Measurements from ENCODE around the gene PKHD1.
"Not testable (repeated sequence)": the region's sequence is repeated elsewhere in the genome, so short reads cannot be mapped to it uniquely, and the experiment has no call there.

Gene PKHD1

GRCh38 chr6:51972659-51973058, 114.8 kb downstream of the PKHD1 start:
- TF ChIP-seq Cebpa-rat (IDR thresholded peaks at IDR 0.05) = no peak
- Histone ChIP-seq H3K4me1 (no peaks in the 10 kb centered on the region), H3K36me3 (no peaks in the 10 kb centered on the region), H3K4me2 (no peak overlapping the region), H4K20me1 (no peaks in the 10 kb centered on the region), H3K4me3 (no peak overlapping the region), H3K9ac (no peak overlapping the region), H3K9me3 (no peaks in the 10 kb centered on the region), H3K27me3 (no peaks in the 10 kb centered on the region), H3K27ac (no peak overlapping the region)

GRCh38 chr6:51968265-51968664, 119.1 kb downstream of the PKHD1 start:
- H3K4me3 ChIP-seq = no peak overlapping the region
- H3K4me1 ChIP-seq = no peaks in the 10 kb centered on the region
- no peak for TF ChIP-seq Cebpa-rat (IDR thresholded peaks at IDR 0.05)
- H3K4me2 ChIP-seq = no peak overlapping the region
- no peak overlapping the region for H3K27ac ChIP-seq
- no peaks in the 10 kb centered on the region for H3K9me3 ChIP-seq
- H3K27me3 ChIP-seq = no peaks in the 10 kb centered on the region
- no peak overlapping the region for H3K9ac ChIP-seq
- H4K20me1 ChIP-seq = no peaks in the 10 kb centered on the region
- H3K36me3 ChIP-seq = no peaks in the 10 kb centered on the region

- Histone ChIP-seq H4K20me1 (no peaks in the 10 kb centered on the region), H3K9me3 (no peaks in the 10 kb centered on the region), H3K4me3 (no peak overlapping the region), H3K9ac (no peak overlapping the region), H3K4me2 (no peak overlapping the region), H3K27ac (no peak overlapping the region), H3K4me1 (no peaks in the 10 kb centered on the region), H3K36me3 (no peaks in the 10 kb centered on the region), H3K27me3 (no peaks in the 10 kb centered on the region)
- no peak for TF ChIP-seq Cebpa-rat (IDR thresholded peaks at IDR 0.05)
Observed at GRCh38 chr6:51965222-51965801, 122.1 kb downstream of the PKHD1 start.

GRCh38 chr6:51963980-51964379, 123.4 kb downstream of the PKHD1 start:
- Histone ChIP-seq H3K27me3 (no peaks in the 10 kb centered on the region), H4K20me1 (no peaks in the 10 kb centered on the region), H3K4me2 (no peak overlapping the region), H3K4me3 (no peak overlapping the region), H3K9ac (no peak overlapping the region), H3K27ac (no peak overlapping the region), H3K9me3 (no peaks in the 10 kb centered on the region), H3K4me1 (no peaks in the 10 kb centered on the region), H3K36me3 (no peaks in the 10 kb centered on the region)
- TF ChIP-seq Cebpa-rat (IDR thresholded peaks at IDR 0.05) = no peak

- Histone ChIP-seq H3K27me3 (no peaks in the 10 kb centered on the region), H3K36me3 (no peaks in the 10 kb centered on the region), H3K4me3 (no peak overlapping the region), H4K20me1 (no peaks in the 10 kb centered on the region), H3K27ac (no peak overlapping the region), H3K9ac (no peak overlapping the region), H3K4me1 (no peaks in the 10 kb centered on the region), H3K4me2 (no peak overlapping the region), H3K9me3 (no peaks in the 10 kb centered on the region)
- TF ChIP-seq Cebpa-rat (IDR thresholded peaks at IDR 0.05) = no peak
Observed at GRCh38 chr6:51962354-51962753, 125.1 kb downstream of the PKHD1 start.

GRCh38 chr6:51960419-51960818, 127.0 kb downstream of the PKHD1 start:
- Histone ChIP-seq H3K4me2 (no peak overlapping the region), H3K9me3 (no peaks in the 10 kb centered on the region), H3K27me3 (no peaks in the 10 kb centered on the region), H3K9ac (no peak overlapping the region), H3K4me3 (no peak overlapping the region), H3K27ac (no peak overlapping the region), H3K36me3 (no peaks in the 10 kb centered on the region), H3K4me1 (no peaks in the 10 kb centered on the region), H4K20me1 (no peaks in the 10 kb centered on the region)
- TF ChIP-seq Cebpa-rat (IDR thresholded peaks at IDR 0.05) = no peak

GRCh38 chr6:51959744-51960383, 127.5 kb downstream of the PKHD1 start:
- no peak for TF ChIP-seq Cebpa-rat (IDR thresholded peaks at IDR 0.05)
- H3K4me1 ChIP-seq = no peaks in the 10 kb centered on the region
- H3K36me3 ChIP-seq = no peaks in the 10 kb centered on the region
- H3K27me3 ChIP-seq = no peaks in the 10 kb centered on the region
- H3K4me2 ChIP-seq = no peak overlapping the region
- H3K9me3 ChIP-seq = no peaks in the 10 kb centered on the region
- no peak overlapping the region for H3K27ac ChIP-seq
- no peaks in the 10 kb centered on the region for H4K20me1 ChIP-seq
- no peak overlapping the region for H3K9ac ChIP-seq
- no peak overlapping the region for H3K4me3 ChIP-seq

GRCh38 chr6:51954681-51955080, 132.7 kb downstream of the PKHD1 start:
- H3K4me2 ChIP-seq = no peak overlapping the region
- H3K27me3 ChIP-seq = no peaks in the 10 kb centered on the region
- no peaks in the 10 kb centered on the region for H3K4me1 ChIP-seq
- H3K9me3 ChIP-seq = no peaks in the 10 kb centered on the region
- H3K9ac ChIP-seq = no peak overlapping the region
- TF ChIP-seq Cebpa-rat (IDR thresholded peaks at IDR 0.05) = no peak
- no peaks in the 10 kb centered on the region for H4K20me1 ChIP-seq
- no peaks in the 10 kb centered on the region for H3K36me3 ChIP-seq
- no peak overlapping the region for H3K27ac ChIP-seq
- H3K4me3 ChIP-seq = no peak overlapping the region

GRCh38 chr6:51953246-51953645, 134.2 kb downstream of the PKHD1 start:
- Histone ChIP-seq H4K20me1 (no peaks in the 10 kb centered on the region), H3K4me3 (no peak overlapping the region), H3K27me3 (no peaks in the 10 kb centered on the region), H3K4me1 (no peaks in the 10 kb centered on the region), H3K4me2 (no peak overlapping the region), H3K36me3 (no peaks in the 10 kb centered on the region), H3K27ac (no peak overlapping the region), H3K9me3 (no peaks in the 10 kb centered on the region), H3K9ac (no peak overlapping the region)
- no peak for TF ChIP-seq Cebpa-rat (IDR thresholded peaks at IDR 0.05)

GRCh38 chr6:51951924-51952323, 135.5 kb downstream of the PKHD1 start:
- no peak for TF ChIP-seq Cebpa-rat (IDR thresholded peaks at IDR 0.05)
- no peaks in the 10 kb centered on the region for H3K4me1 ChIP-seq
- no peaks in the 10 kb centered on the region for H3K9me3 ChIP-seq
- H3K4me2 ChIP-seq = no peak overlapping the region
- H3K4me3 ChIP-seq = no peak overlapping the region
- no peaks in the 10 kb centered on the region for H4K20me1 ChIP-seq
- no peaks in the 10 kb centered on the region for H3K36me3 ChIP-seq
- H3K27ac ChIP-seq = no peak overlapping the region
- H3K9ac ChIP-seq = no peak overlapping the region
- H3K27me3 ChIP-seq = no peaks in the 10 kb centered on the region

- no peaks in the 10 kb centered on the region for H3K27me3 ChIP-seq
- no peak overlapping the region for H3K4me3 ChIP-seq
- no peaks in the 10 kb centered on the region for H4K20me1 ChIP-seq
- no peak overlapping the region for H3K4me2 ChIP-seq
- no peak for TF ChIP-seq Cebpa-rat (IDR thresholded peaks at IDR 0.05)
- no peak overlapping the region for H3K27ac ChIP-seq
- H3K9ac ChIP-seq = no peak overlapping the region
- no peaks in the 10 kb centered on the region for H3K36me3 ChIP-seq
- H3K4me1 ChIP-seq = no peaks in the 10 kb centered on the region
- H3K9me3 ChIP-seq = no peaks in the 10 kb centered on the region
Observed at GRCh38 chr6:51949526-51949925, 137.9 kb downstream of the PKHD1 start.

- not testable (repeated sequence) for H3K36me3 ChIP-seq, H3K4me2 ChIP-seq, H4K20me1 ChIP-seq, H3K27ac ChIP-seq, H3K9me3 ChIP-seq, H3K27me3 ChIP-seq, H3K9ac ChIP-seq, H3K4me1 ChIP-seq, H3K4me3 ChIP-seq
Observed at GRCh38 chr6:51939695-51940094, 147.7 kb downstream of the PKHD1 start.
